Kidney epithelial cell (primary cell): ENCODE data around the gene FGF18. TPM values are rescaled to one million over a fixed set of nuclear protein-coding genes. Genes with fewer than 3 reads are reported as not detected.

ENCODE experiments used
- DNase-seq: peaks from one replicate; pipeline ENCODE4 v3.0.0-alpha.2; 2010; ENCODE audit warnings: low read depth
- H3K27me3 ChIP-seq: 2 replicates; pipeline ENCODE4 v1.6.0; 2011; ENCODE audit warnings: low read length; ENCODE audit not compliant: control insufficient read depth, insufficient read depth
- H3K36me3 ChIP-seq: 2 replicates; pipeline ENCODE4 v1.5.1; 2011; ENCODE audit warnings: low read length; ENCODE audit not compliant: control insufficient read depth, insufficient read depth
- H3K4me3 ChIP-seq: 2 replicates; pipeline ENCODE4 v1.5.1; 2011; ENCODE audit warnings: low read depth, mild to moderate bottlenecking, control low read depth, low read length
- CTCF ChIP-seq: IDR thresholded peaks from 2 replicates; pipeline ENCODE4 v1.5.1; 2011; ENCODE audit warnings: mild to moderate bottlenecking, moderate library complexity, low read length, control low read depth, inconsistent platforms; ENCODE audit not compliant: insufficient read depth, poor library complexity, severe bottlenecking
- total RNA-seq: library from RNA; depleted of rRNA; stranded (reverse); fragments of >200 nt; gene quantifications from 2 replicates; pipeline ENCODE4 v1.2.3, GENCODE V29; 2015

Gene FGF18
- total RNA-seq, 1 donor from 2014 or later = not detected

DNA sequence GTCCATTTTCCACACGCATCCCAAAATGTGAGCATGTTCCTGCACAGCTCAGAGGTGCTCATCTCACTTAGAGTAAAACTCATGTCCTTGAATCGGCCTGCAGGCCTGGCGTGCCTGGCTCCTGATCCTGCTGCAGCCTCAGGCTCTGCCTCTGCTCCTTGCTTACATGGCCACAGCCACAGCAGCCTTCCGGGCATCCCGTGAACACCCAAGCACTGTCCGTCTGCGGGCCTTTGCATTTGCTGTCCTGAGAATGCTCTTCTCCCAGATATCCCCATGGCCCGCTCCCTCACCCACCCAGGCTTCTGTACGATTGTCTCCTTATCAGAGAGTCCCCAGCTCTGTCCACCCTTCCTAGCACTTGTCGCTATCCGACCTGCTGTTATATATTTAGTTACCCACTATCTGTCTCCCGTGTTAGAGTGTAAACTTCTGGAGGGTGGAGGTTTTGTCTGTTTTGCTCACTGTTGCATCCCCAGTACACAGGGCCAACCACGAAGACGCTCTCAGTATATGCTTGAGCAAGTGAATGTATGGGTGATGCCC lies 21.9 kb downstream of the FGF18 start:
- Histone ChIP-seq H3K36me3 (no peaks in the 10 kb centered on the region), H3K4me3 (no peak overlapping the region), H3K27me3 (no peaks in the 10 kb centered on the region)
- no peak for DNase-seq
- no peak for TF ChIP-seq CTCF

DNA sequence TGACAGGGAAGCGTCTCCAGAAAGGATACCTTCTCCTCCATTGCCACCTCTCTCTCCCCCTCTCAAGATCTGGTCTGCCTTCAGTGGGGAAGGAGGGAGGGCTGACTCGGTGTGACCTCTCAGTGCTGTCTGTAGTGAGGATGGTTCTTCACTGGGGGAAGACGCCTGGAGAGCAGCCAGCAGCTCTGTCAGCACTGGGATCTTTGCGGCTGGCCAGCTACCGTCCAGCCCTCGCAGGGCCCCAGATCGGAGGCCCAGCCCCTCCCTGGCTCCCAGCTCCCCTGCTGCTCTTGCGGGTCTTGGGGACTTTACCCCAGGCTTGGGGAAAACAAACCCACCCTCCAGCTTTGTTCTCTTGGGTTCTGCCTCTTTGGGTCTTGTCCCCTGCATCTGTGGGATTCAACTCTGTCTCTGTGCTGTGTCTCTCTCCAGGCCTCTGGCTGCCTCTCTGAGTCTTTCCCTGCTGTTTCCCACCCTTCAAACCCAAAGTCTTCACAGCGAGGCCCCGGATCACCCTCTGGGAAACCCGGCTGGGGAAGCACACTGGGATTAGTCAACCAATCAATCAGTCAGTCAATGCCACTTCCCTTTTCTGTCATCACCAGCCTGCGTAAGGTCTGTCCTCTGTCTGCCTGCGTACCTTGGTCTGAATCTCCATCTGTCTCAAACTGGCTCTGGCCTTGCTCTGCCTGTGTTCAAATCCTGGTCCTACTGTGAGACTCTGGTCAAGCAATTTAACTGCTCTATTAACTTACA lies 23.0 kb downstream of the FGF18 start:
- no peak for DNase-seq
- Histone ChIP-seq H3K27me3 (no peaks in the 10 kb centered on the region), H3K4me3 (no peak overlapping the region), H3K36me3 (no peaks in the 10 kb centered on the region)
- no peak for TF ChIP-seq CTCF

DNA sequence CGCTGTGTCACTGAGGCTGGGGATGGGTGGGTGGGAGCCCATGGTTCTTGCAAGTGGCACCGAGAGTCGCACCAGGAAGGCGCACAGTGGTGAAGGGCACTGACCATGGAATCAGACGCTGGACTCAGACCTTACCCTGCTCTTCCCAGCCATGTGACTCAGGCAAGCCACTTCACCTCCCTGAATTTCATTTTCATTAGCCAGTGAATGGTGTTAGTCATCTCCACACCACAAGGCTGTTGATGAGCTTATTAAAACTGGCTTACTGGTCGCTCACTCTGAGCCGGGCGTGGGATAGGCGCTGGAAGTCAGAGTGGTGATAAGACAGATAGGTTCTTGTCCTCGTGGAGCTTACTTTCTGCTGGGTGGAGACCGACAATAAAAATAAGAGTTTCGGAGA lies 25.1 kb downstream of the FGF18 start:
- no peaks in the 10 kb centered on the region for H3K36me3 ChIP-seq
- H3K27me3 ChIP-seq = no peaks in the 10 kb centered on the region
- TF ChIP-seq CTCF = no peak
- no peak overlapping the region for H3K4me3 ChIP-seq
- DNase-seq = peak; percentile 61

DNA sequence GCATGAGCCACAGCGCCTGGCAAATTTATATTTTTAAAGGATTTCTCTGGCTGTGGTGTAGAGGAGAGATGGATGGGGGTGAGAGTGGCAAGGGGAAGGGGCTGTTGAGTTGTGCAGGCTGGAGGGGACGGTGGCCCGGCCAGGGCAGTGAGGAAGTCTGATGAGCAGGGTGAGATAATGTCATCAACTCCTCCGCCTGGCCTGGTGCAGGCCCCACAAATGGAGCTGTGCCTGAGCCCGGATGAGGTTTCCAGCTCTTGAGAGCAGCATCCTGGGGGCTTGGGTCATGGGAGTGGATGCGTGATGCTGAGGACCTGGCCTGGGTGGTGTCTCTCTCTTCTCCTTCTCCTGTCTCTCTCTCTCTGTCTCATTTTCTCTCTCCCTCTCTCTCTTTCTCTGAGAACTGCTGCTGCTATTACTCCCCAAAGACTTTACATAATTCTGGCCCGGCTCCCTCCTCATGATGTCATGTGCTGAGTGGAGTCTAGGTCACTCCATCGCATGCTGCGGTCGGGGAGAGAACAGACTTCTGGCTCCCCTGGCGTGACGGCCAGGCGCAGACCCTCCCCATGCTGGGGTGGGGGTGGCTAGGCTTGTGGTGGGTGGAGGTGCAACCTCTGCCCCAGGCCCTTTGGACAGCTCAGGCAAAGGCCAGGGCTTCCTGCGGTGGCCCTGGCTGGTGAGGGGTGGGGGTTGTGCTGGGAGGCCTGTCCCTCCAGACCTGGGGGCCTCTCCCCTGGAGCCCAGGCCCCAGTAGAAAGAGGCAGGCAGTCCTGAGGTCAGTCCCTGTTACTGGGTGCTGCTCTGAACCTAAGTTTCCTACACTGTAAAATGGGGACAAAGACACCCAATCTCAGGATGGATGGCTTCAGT lies 26.4 kb downstream of the FGF18 start:
- Histone ChIP-seq H3K4me3 (no peak overlapping the region), H3K27me3 (no peaks in the 10 kb centered on the region), H3K36me3 (no peaks in the 10 kb centered on the region)
- DNase-seq = no peak
- TF ChIP-seq CTCF = no peak

DNA sequence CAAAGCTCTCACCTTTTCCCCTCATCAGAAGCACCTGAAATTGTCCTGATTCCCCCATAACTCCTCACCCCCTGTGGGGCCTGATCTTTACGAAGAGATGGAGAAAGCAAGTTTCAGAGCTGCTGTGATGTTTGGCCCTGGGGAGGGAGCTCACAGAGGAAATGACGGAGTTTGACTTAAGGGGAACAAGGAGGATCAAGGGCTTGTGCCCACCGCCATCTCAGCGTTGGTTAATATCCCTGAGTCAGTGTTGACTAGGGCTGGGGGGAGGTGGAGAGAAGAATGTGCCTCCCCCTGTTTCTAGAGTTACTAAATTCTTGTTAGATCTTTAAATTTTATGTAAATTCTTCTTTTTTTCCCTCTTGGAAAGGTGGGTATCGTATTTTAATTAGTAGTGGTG lies 27.8 kb downstream of the FGF18 start:
- no peak for TF ChIP-seq CTCF
- H3K4me3 ChIP-seq = no peak overlapping the region
- H3K27me3 ChIP-seq = no peaks in the 10 kb centered on the region
- no peak for DNase-seq
- no peaks in the 10 kb centered on the region for H3K36me3 ChIP-seq
